GM18870 (cell line): Measurements from ENCODE around the gene UNKL.
"Not testable (repeated sequence)": the region's sequence is repeated elsewhere in the genome, so short reads cannot be mapped to it uniquely, and the experiment has no call there.

Source experiments
- ATAC-seq: cut with Tn5 transposase; IDR thresholded peaks from one replicate; pipeline ENCODE4 v1.9.1; 2021; ENCODE audit warnings: moderate library complexity; ENCODE audit not compliant: unreplicated experiment

UNKL gene

DNA sequence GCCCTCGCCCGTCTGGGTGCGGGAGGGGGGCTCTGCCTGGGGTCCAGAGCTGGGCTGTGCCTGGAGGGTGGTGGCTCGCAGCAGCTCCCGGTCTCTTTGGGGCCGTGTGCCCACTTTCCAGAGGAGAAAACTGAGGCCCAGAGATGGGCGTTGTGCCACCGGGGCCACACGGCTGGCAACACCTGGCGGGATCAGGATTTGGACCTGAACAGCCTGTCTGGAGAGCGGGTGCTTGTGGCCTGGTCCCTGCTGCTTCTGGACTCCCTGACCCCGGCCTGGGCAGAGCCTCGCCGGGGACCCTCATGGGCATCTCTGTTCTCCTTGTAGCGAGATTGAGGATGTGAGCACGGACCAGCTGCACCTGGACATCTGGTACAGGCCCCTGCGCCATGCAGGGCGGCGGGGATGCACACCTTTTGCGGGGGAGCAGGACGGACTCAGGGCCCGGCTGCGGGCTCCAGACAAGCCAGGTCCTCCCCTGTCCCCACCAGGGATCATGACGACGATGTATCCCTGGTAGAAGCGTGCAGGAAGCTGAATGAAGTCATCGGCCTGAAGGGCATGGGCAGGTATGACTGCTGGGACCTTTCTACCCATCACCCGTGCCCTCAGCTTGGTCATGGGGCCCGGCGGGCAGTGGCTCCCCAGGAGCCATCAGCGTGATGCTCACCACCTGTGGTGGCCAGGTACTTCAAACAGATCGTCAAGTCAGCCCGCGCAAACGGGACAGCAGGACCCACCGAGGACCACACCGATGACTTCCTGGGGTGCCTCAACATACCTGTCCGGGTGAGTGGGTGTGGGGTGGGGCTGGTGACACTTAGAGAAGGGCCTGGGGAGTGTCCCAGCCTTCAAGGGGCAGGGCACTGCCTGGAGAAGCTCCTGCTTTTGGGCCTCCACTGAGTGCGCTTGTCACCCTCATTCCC, 72.7 kb downstream of the UNKL start:
- ATAC-seq, result no peak

DNA sequence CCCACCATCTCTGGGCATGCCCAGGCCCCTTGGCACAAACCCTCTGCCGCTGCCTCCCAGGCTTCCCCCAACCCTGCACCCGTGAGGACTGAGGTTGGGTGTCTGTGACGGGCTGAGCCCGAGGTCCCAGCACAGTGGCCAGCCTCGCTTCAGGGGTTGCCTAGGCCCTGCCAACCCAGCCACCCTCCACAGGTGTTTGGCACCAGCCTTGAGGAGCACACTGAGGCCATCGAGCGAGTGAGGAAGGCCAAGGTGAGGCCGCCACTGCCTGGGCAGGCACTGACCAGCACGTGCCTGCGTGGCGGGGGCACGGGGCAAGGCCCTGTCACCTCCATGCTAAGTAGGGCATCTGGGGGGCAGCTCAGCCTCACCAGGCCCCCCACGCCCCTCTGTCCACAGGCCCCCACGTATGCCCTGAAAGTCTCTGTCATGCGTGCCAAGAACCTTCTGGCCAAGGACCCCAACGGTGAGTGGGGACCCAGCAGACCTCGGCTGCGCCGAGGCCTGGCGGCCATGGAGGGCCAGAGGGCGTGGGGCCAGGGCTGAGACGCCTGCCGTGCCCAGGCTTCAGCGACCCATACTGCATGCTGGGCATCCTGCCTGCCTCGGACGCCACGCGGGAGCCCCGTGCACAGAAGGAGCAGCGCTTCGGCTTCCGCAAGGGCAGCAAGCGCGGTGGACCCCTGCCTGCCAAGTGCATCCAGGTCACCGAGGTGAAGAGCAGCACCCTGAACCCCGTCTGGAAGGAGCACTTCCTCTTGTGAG, 73.6 kb downstream of the UNKL start:
- no peak for ATAC-seq

DNA sequence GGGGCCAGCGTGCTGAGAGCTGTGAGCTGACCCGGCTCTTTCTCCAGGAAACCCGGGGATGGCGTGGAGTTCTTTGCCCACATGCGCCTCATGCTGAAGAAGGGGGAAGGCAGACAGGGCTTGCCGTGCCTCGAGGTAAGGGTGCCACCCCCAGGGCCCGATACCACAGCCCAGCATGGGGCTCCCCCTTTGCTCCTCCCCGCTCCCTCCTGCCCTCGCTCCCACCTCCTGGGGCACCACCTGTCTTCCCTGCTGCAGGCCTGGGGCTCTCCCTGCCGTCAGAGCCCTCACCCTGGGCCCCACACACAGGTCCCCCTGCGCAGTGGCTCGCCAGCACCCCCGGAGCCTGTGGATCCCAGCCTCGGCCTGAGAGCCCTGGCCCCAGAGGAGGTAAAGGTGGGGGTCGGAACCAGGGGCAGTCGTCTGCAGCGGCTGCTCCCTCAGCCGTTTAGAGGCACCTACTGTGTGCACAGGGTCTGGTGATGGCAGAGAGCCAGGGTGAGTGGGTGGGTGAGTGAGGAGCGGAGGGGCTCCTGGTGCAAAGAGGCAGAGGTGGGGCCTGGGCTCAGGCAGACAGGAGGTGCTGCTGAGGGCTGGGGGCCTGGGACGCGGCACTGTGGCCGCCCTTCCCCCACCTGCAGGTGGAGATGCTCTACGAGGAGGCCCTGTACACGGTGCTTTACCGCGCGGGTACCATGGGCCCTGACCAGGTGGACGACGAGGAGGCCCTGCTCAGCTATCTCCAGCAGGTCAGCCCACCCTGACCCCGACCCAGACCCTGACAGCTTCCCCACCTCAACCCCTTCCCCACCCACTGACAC, 75.4 kb downstream of the UNKL start:
- ATAC-seq, result no peak

DNA sequence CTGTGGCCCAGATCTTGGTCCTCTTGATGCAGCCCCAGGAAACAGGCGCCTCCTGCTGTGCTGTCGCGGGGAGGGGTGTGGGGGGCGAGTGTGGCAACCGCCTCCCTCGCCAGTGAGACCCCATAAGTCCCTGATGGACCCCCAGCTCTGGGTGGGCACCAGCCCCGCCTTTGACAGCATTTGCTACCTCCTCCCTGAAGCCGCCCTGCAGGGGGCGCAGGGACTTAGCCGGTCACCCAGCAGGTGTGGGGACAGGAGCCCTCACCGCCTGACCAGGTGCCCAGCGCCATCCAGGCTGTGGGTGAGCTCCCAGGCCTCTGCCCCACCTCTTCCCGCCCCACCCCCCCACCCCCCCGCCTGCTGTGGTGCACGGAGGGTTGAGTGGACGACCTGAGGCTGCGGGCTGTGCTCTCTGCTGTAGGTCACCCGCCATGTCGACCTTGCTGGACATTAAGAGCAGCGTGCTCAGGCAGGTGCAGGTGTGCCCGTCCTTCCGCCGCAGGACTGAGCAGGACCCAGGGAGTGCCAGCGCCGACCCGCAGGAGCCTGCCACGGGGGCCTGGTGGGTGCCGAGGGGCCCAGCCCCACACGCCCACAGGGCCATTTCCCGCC, 76.3 kb downstream of the UNKL start:
- no peak for ATAC-seq

DNA sequence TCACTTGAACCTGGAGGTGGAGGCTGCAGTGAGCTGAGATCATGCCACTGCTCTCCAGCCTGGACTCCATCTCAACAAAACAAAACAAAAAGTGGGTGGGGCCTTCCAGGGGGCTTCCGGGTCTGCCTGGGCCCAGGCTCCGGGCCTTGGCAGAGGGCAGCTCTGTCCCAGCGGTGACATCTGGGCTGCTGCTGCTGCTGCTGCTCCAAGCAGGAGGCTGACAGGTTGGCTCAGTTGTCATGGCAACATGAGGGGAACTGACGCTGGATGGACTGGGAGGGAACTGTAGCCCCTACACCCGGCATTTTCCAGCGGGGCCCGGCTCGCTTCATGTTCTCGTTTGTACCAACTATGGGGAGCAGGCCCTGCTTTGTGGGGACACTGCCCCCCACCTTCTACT, 77.0 kb downstream of the UNKL start:
- ATAC-seq, result no peak

DNA sequence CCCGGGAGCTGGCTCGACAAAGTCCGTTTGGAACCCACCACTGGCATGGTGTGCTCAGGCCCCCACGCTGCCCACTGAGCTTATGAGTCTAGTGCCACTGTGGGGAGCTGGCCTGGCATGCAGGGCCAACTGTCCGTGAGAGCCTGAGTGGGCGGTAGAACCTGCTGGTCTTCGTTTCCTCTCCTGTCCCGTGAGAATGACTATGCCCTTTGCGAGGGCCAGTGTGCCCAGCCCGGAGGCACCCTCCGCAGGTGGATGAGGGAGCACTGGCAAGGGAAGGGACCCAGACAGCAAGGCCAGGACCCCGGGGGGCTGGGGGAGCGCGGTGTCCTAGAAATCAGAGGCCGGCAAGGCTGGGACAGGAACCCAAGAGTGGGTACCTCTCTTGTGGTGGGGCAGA, 77.9 kb downstream of the UNKL start:
- no peak for ATAC-seq

DNA sequence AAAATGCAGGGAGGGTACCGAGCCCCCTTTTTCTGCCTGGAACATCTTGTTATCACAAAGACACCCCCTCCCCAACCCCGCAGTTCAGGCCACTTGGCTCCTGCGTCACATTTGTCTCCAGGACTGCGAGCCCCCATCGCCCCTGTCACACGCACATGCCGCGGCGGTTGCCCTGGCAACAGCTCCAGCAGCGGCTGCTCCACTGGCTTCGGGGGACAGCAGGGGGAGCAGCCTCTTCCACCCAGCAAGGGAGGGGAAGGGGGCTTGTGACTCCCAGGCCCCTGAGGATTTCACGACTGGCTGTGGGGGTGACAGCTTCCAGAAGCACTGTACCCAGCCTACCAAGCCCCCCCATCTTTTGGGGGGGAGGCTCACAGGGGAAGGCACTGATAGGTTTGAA, 78.5 kb downstream of the UNKL start:
- ATAC-seq, result no peak

DNA sequence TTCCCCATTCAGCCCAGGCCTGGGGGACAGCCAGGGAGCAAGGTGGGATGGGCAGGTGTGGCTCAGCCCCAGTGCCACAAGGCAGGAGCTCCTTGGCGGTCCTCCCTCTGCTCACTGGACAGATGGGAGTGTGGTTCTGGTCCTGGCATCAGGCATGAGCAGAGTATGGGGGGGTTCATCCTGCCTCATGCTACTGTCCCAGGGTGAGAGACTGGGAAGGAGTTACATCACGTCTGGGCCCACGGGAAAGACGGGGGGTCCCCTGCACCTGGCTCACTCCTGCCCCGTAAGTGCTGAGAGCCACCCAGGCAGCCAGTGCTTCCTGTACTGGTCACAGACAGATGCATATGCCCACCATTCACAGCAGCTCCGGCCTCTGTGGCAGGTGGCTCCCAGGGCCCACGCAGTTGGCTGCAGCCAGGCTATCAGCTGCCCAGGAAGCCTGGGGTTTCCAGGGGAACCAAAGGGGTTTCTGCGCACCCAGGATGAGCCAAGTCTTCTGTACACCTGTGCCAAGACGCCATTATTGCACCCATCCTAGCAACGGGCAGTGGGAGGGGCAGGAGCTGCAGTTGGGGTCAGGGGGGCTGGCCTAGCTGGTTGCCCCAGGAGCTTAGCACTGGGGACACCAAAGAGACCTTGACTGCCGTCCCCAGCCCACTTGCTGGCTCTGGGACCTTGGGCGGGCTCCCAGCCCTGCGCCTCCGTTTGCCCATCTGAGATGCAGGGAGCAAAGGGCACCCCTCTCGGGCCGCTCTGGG, 79.1 kb downstream of the UNKL start:
- no peak for ATAC-seq

DNA sequence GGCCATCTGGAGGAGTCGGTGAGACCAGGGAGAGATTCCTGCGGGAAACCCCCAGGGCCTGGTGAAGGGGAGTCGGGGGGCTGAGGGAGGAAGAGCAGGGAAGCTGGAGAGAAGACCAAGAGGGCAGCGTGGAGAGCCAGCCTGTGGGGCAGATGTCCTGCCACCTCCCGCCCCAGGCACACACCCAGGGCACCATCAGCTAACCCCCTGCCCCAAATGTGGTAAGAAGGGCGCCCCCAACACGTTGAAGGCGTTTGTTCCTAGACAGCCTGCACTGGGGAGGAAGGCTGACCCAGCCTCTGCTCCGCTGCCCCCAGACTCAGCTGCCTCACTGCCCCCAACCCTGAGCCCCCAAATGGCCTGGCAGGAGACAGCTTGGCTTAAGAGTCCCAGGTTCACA, 79.8 kb downstream of the UNKL start:
- ATAC-seq, result no peak

DNA sequence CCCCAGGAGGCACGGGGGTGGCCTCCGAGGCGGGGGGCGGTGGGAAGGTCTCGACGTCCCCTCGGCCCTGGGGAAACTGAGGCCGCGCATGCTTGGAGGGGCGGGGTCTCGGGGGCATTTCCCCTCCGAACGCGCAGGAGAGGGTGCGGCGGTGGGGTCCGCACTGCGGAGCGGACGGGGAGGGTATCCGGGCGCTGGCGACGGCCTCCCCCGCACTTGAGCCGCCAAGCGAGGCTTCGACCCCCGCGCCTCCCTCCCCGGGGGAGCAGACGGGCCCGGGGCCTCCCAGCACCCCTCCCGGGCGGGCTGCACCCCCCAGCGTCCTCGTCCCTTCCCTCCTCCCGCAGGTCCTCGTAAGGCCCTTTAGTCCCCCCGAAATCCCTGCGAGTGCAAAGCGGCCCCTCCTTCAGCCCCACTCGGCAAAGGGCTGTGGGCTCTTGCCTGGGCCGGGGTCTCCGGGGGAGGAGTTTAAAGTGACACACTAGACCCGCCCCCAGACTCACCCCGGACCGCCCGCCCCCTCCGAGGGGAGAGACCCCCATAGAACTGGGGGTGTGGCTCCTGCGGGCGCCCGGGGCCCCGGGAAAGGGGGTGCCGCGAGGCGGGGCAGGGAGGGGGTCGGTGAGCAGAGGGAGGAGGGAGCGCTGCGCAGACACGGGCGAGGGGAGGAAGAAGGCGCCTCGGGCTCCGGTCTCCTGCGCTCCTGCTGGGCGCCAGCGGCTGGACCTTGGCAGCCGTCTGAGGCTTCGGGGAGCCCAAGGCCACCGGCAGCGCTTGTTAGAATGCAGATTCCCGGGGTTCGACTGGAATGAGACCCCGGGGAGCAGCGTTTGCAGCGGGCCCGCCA, 80.4 kb downstream of the UNKL start:
- no peak for ATAC-seq

DNA sequence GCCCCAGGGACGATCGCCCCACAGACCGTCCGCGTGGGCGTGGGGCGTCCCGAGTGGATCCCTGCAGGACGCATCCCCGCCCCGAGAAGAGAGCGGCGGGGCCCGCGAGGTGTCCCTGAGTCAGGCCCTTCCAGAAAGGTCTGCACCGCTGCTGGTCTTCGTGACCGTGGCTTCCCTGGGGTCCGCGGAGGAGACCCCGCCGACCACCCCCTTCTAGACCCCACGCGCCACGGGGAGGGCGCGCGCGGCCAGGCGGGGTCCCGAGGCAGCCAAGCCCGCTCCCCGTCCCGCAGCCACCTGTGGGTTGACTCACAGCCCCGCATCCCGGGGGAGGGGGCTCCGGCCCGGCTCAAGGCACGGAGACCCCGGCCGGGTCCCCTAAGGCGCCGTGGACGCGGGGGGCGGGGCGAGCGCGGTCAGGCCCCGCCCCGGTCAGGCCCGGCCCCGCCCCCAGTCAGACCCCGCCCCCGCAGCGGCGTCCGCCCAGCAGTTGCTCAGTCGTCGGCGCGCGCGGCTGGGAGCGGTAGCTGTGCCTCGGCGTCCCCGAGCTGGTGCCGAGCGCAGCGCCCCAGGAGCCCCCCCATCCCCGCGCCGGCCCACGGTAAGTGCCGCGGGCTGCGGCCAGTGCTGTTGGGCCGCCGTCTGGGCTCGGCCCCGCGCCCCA, 81.2 kb downstream of the UNKL start, which contains the start of gene BAIAP3:
Gene BAIAP3, plus strand, starts transcription at position 497 of the 664 bp plus-strand sequence. CDS start 4,905 bp downstream, outside the sequence.
- no peak for ATAC-seq

DNA sequence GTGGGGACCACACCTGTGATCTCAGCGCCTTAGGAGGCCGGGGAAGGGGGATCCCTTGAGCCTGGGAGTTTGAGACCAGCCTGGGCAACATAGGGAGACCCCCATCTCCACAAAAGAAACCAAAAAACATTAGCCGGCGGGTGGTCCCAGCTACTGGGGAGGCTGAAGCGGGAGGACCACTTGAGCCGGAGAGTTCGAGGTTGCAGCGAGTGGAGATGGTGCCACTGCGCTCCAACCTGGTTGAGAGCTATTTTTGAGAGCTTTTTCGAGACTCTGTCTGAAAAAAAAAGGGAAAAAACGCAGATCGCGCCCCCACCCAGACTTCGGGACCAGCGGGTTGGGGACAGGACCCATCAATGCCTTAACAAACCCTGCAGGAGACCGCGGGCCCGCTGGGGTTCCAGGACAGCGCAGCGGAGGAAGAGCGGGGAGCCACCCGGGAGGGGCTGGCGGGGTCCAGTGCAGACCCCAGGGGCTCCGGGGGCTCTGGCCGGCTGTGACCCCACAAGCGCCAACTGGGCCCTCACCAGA, 81.8 kb downstream of the UNKL start:
- no peak for ATAC-seq

DNA sequence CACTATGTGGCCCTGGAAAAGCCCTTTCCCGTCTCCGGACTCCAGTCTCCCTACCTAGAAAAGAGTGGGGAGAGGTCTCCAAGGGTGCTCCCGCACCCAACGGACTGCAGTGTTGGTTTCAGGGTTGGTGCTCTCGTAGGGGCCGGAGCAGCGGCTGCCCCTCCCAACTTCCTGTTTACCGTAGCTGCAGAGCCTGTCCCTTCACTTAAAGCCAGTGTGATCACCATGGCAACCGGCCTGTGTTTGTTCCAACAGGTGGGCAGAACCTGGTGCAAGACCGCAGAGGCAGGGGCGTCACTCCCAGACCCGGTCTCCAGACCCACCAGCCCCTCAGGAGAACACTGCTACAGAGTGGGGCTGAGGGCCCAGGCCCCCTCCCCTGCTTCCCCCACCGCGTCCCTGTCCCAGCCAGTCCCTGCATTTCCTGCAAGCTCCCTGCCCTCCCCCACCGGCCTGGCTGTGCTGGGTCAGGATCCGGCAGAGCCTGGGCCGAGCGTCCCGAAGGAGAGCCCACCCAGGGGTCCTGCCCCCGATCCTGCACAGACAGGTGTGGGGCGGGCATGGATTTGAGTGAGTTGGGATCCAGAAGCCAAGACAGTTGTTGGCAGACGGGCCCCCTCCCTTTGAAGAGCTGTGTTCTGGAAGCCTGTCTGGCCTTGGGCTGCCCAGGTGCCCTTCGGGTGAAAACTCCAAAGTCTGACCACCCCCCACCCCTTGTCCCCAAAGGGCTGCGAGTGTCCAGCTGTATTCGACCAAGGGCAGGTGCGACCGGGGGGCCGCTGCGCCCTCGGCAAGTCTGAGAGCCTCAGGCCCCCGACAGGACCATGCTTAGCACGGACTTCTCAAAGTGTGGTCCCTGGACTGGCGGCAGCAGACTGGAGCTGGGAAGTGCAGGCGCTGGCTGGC, 82.5 kb downstream of the UNKL start:
- ATAC-seq, result no peak

DNA sequence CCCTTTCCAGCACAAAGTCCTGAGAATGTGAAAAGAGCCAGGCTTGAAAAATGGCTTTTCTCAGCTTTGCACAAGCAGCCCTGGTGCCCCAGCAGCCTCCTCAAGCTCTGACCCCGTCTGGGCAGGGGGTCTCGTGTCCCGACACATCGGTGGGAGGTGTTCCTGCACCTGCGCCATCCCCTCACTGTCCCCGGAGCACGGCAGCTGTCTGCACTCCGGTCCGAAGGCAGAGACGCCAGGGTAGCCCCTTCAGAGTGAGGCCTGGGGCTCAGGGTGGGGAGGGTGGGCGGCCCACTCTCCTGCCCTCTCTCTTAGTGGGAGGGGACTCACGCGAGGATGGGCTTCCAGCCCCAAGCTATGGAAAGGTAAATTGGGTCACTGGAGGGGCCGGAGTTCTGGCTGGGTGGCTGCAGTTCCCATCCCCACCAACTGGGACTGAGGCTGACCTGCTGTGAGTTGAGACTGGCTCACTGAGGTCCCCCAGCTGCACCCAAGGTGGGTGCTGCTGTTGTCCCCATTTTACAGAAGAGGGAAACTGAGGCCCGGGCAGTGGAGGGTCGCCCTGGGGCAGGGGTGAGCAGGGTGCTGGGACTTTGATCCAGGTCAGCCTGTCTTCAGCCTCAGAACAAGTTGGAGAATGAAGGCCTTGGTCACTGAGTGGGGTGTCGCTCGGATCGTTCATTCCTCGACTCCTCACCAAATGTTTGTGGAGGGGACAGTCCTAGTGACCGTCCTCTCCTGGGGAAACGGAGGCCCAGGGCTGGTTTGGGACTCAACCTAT, 83.4 kb downstream of the UNKL start:
- no peak for ATAC-seq

DNA sequence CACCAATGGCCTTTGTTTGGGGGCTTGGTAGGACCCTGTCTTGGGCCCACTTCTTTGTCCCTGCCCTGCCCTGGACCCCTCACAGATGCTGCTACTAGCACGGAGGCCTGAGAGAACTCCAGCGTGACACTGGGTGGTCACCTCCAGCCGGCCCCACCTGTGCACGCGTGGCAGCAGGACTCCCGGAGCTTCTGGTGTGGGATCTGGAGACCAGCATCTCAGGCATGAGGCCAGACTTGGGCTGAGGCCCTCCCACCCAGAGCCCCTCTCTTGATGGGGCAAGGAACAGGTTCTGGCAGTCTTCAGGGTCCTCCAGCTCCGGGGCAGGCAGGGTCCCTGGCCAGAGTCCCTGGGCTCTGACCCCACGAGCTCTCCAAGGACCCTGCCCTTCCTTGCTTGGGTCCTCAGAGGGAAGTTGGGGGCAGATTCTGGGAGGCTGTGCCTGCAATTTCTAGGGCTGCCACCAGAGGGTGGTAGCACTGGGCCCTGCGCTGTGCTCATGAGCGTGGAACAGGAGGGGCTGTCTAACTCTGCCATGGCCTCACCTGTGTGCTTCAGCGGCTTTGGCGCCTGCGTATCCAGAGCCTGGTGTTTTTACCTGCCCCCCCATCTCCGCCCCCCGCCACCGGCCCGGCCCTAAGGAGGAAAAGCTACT, 84.1 kb downstream of the UNKL start:
- no peak for ATAC-seq

DNA sequence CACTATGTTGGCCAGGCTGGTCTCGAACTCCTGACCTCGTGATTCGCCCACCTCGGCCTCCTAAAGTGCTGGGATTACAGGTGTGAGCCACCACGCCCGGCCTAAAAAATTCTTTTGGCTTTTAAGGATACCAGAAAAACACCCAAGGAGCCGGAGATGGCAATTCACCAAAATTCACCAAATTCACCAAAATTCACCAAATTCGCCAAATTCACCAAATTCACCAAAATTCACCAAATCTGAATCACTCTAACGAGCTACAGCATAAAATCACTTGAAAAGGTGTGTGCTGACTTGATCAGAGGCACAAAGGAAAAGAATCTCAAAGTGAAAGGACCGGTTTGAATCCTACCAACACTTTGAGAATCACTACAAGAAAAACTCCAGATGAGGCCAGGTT, 85.5 kb downstream of the UNKL start:
- ATAC-seq, result not testable (repeated sequence)
